NT2/D1 (cell line): Measurements from ENCODE around the gene XYLT2.

Source experiments
- SUZ12 ChIP-seq: IDR thresholded peaks from 2 replicates; pipeline ENCODE4 v1.6.1; 2011; ENCODE audit not compliant: insufficient read length, insufficient read depth; ENCODE audit errors: extremely low read depth
- YY1 ChIP-seq: IDR thresholded peaks from 2 replicates; pipeline ENCODE4 v1.6.1; 2011; ENCODE audit not compliant: insufficient read length, insufficient read depth
- ZNF274 ChIP-seq: IDR thresholded peaks from 2 replicates; pipeline ENCODE4 v1.6.1; 2011; ENCODE audit warnings: mild to moderate bottlenecking, low read depth, low read length

GRCh38 chr17:50364061-50364458 lies 18.1 kb downstream of the XYLT2 start:
- no peak for TF ChIP-seq YY1
- TF ChIP-seq ZNF274, result no peak
- TF ChIP-seq SUZ12, result no peak
